GF-D8 (cell line): ENCODE measurements around the gene USP12.
"Not testable (repeated sequence)": the region's sequence is repeated elsewhere in the genome, so short reads cannot be mapped to it uniquely, and the experiment has no call there.

Experiments
- DNase-seq: peaks from one replicate; lab custom pipeline; 2025; lab: John Stamatoyannopoulos, UW

Gene USP12

GRCh38 chr13:27076421-27076820 lies 95.2 kb downstream of the USP12 start:
- DNase-seq = no peak

GRCh38 chr13:27073186-27073585 lies 98.4 kb downstream of the USP12 start:
- DNase-seq = no peak

DNA sequence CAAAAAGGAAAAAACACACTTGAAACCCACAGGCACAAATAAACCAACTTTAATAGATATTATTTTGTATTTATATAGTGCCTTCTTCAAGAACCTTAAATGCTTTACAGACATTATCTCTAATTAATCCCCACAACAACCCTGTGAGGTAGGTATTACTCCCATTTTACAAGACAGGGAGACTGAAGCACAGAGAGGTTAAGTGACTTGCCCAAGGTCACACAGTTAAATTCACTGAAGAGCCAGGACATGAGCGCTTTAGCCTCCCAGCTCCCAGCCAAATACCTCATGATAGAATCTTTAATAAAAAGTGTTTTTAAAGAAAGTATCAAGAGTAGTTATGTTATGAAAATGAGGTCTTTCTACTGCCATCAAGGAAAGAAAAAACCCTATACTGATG lies 105.5 kb downstream of the USP12 start:
- not testable (repeated sequence) for DNase-seq

DNA sequence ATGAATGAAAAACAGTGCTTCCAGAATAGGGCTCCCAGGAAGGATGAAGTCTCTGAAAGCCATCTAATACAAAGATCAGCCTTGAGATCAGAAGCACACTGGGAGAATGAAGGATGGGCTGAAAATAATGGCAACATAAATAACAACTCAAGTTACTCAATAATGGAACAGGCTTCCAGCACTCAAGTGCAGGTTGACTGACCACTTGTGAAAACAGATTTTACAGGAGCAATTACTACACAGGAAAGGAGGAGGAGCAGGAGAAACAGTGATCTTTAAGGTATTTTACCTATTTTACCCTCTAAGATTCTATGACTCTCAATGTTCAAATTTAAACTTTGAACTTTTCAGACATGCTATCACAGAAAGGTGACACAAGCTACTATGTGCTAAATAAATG lies 106.0 kb downstream of the USP12 start:
- no peak for DNase-seq

- no peak for DNase-seq
These were observed 107.2 kb downstream of the USP12 start for GRCh38 chr13:27064252-27064995.

- DNase-seq = no peak
These were observed 113.8 kb downstream of the USP12 start for GRCh38 chr13:27057817-27058216.

DNA sequence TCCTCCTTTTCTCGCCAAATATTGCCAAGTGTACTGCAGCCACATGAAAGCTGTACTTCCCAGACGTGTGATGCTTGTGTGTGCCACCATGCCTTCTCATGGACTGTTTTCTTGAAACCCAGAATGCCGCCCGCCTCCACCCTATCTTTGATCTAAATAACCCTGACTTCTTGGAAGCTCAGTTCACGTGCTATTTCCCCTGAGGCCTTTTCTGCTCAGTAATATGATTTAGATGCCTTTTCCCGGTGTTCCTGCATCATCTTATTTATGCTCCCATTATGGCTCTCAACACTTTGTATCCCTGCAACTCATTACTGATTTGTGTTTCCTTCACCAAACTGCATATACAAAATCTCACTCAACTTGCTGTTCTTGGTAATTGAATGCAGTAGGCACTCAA lies 116.1 kb downstream of the USP12 start:
- DNase-seq = no peak

GRCh38 chr13:27054760-27055159 lies 116.9 kb downstream of the USP12 start:
- DNase-seq = peak; percentile 70

DNA sequence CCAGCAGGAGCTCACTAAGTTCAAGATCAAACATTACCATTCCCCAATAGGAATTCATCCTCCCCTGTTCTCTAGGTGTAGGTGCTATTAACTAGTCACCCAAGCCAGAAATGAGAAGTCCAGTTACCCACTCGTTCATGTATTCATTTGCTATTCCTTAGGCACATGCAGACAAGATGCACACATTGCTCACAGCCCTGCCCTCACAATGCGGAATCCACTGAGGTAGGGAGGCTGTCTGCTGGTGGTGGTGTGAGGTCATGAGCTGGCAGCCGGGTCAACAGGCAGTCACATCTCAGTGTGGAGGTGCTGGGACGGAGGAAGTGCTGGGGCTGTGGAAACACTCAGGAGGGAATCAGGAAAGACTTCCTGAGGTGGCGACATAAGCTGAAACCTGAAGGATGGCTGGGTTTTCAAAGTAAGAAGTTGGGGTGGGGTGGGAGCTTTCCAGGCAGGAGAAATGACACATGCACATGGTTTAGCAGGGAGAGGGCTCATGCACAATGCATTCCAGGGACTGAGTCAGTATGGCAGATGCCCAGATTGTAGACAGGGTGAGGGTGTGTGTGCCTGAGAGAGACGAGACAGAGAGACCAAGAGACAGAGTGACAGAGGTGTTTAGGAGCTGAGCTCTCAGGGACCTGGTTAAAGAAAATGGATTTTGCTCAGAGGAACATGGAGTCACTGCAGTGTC lies 117.6 kb downstream of the USP12 start:
- DNase-seq = no peak

- peak; percentile 34 for DNase-seq
These were observed 118.3 kb downstream of the USP12 start for GRCh38 chr13:27053210-27053884.

DNA sequence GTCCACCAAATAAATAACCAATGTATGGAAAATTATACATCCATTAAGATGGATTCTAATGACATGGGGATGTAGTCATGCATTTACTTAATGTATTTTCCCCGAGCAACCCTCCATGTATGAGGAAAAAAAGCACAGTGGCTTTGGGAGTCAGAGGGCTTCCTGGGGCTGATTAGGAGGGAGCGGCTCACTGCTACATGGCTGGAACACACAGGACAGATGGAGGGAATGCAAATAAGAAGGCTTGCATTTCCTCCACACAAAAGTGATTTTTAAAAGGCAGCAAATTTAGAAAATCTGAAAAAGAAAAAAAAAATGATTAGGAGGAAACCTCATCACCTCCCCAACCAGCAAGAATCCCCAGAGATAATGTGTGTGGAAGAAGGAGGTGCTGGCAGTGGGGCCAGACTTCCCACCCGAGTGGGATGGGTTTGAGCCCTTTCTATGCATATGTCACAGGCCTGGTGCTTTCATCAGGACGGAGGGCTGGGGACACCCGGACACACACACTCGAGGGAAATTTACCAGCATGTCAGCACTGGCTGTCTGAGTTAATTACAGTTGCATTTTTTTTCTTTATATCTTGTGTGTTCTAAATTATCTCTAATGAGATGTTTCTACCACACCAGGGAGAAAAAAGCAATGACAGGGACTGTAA lies 118.9 kb downstream of the USP12 start:
- DNase-seq = no peak

- no peak for DNase-seq
These were observed 124.5 kb downstream of the USP12 start for GRCh38 chr13:27047081-27047480.

GRCh38 chr13:27044837-27045570 lies 126.6 kb downstream of the USP12 start:
- peak; percentile 60 for DNase-seq

DNA sequence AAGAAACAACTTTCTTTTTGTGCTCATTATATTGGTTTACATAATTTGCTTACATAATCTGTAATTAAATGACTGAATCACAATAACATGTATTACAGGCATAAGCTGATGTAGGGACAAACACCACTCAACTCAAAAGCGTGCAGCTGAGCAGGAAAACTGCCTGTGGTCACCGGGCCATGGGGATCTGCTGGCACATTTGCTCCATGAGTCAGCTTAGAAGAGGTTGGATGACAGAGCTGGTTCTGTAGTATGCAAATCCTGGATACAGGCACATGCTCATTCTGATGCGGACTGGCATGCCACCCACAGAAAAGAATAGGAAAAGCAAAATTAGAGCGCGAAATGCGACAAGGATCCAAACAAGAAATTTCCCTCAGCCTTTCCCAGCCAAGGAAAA lies 128.6 kb downstream of the USP12 start:
- DNase-seq = peak; percentile 70

DNA sequence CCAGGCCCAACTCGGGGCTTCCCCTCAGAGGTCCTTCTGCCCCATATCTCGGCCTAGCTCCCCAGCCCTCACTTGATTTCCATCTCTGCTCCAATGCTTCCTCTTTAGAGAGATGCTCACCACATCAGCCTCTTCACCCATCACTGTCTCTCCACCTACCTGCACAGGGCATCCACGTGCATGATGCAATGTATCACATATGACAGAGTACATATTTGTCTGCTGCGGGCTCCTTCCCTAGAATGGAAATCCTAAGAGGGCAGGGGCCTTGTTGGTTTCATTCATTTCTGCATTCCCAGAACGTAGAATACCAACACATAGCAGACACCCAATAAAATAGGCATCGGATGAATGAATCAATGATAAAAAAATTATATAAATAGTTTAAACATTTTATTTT lies 130.3 kb downstream of the USP12 start:
- DNase-seq = no peak

GRCh38 chr13:27040826-27041108 lies 130.8 kb downstream of the USP12 start:
- DNase-seq = no peak

GRCh38 chr13:27039171-27039701 lies 132.4 kb downstream of the USP12 start:
- DNase-seq = no peak

GRCh38 chr13:27038323-27038722 lies 133.3 kb downstream of the USP12 start:
- DNase-seq = no peak

DNA sequence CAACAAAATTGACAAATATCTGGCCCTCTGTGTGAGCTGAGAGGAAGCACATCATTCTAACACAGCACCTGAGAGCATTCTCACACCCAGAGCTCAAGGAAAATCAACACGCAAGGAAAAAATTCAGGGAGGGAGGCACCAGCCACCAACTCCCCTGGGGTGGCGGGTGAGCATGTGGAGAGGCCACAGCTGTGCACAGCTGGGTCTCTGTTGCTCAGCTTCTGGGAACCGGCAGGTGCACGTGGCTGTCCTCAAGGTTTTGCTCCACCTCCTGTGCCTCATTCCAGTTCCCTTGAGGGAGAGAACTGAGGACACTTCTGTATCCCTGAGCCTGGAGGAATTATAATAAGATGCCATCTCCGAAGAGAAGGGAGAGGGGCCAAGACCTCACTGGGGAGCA lies 134.0 kb downstream of the USP12 start:
- DNase-seq = no peak

- no peak for DNase-seq
These were observed 134.4 kb downstream of the USP12 start for GRCh38 chr13:27037171-27037570.

- no peak for DNase-seq
These were observed 135.2 kb downstream of the USP12 start for GRCh38 chr13:27036236-27036981.
